Jurkat, Clone E6-1 (cell line): Measurements from ENCODE around the gene TECTA.

Experiments used
- DNase-seq: peaks from one replicate; pipeline ENCODE4 v3.0.0-alpha.2; 2011; ENCODE audit warnings: low read depth, low spot score
- H3K4me3 ChIP-seq: 2 replicates; pipeline ENCODE4 v1.5.1; 2011; ENCODE audit warnings: mild to moderate bottlenecking, low read length, control low read depth, moderate library complexity

TECTA gene

GRCh38 chr11:121240650-121241303, 139.7 kb downstream of the TECTA start:
- no peak overlapping the region for H3K4me3 ChIP-seq
- DNase-seq, result no peak
